ENCODE data around the gene UBXN6.
A peak's percentile ranks its signal among the peaks of the same experiment; 100 is the strongest.

Gene UBXN6

DNA sequence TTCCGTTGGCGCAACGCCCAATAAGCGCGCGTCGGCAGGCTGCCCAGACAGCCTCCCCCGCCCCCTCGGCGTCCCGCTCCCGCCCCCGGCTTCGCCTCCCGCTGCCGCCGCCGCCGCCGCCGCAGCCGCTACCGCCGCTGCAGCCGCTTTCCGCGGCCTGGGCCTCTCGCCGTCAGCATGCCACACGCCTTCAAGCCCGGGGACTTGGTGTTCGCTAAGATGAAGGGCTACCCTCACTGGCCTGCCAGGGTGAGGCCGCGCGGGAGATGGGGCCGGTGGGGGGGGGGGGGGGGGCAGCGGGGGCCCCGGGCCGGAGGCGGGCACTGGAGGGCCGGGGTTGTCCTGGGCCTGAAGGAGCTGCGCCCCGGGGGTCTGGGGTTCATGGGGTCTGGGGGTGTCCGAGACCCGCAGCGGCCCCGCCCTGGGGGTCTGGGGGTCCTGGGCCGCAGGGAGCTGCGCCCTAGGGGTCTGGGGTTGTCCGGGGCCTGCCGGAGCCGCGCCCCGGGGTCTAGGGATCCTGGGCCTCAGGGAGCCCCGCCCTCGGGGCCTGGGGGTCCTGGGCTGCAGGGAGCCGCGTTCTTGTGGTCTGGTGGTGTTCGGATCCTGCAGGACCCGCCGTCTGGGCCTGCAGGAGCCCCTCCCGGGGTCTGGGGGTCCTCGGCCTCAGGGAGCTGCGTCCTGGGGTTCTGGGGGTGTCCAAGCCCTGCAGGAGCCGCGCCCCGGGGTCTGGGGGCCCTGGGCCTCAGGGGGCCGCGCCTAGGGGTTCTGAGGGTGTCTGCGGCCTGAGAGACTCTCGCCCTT is 14.8 kb upstream of the UBXN6 start, which contains the start of gene HDGFL2:
Gene HDGFL2 (plus strand): TSS at position 124 of the 801 bp plus-strand sequence. CDS start 54 bp downstream, at position 178.
- Histone ChIP-seq H3K27me3 (replicated peaks) (no peaks in the 10 kb centered on the region), H3K36me3 (replicated peaks) (peaks cover 18% of the 10 kb centered on the region), H3K27ac (peak within 1 kb of the TSS; percentile 78), H3K4me3 (ENCODE audit: low read depth, low read length) (peak within 1 kb of the TSS; percentile 75)
- TF ChIP-seq, protein P1, sequence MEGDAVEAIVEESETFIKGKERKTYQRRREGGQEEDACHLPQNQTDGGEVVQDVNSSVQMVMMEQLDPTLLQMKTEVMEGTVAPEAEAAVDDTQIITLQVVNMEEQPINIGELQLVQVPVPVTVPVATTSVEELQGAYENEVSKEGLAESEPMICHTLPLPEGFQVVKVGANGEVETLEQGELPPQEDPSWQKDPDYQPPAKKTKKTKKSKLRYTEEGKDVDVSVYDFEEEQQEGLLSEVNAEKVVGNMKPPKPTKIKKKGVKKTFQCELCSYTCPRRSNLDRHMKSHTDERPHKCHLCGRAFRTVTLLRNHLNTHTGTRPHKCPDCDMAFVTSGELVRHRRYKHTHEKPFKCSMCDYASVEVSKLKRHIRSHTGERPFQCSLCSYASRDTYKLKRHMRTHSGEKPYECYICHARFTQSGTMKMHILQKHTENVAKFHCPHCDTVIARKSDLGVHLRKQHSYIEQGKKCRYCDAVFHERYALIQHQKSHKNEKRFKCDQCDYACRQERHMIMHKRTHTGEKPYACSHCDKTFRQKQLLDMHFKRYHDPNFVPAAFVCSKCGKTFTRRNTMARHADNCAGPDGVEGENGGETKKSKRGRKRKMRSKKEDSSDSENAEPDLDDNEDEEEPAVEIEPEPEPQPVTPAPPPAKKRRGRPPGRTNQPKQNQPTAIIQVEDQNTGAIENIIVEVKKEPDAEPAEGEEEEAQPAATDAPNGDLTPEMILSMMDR (IDR thresholded peaks at IDR 0.05; ENCODE audit: low read depth, low read length, missing control alignments): no peak
- in situ Hi-C loops (cut with HindIII; ENCODE audit: low pct_ligation_motif_present, low sequenced_read_pairs): no loop called here
- no peak for DNase-seq

DNA sequence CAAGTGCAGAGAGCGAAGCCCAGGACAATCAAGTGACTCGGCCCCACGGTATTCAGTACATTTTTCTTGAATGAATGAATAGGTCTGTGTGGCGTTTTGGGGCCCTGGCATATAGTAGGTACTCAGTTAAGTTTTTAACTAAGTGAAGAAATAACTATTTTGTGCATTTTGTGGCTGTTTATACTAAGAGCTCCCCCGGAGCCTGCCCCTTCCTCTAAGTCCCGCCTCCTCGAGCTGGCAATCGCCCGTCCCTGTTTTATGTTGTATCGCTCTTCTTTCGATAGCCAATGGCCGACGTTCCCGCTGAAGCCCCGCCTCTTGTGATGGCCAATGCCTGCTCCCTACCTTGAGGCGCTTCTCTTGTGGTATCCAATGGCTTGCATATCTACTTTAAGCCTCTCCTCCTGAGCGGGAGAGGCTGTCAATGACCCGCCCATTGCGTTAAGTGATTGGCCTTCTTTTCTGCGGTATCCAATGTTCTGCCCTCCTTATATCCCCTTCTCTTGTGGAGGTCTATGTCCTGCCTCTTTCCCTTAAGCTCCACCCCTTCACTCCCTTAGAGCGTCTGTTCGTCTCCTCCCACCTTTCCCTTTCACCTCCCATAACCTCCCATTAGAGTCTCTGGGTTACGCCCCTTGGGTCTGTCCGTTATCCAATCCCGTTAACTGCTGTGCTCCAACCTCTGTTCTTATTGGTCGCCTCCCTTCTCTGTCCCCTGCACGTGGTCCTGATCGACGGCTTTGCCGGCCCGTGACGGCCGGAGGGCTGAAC is 14.0 kb upstream of the UBXN6 start:
- in situ Hi-C loops (cut with HindIII; ENCODE audit: low pct_ligation_motif_present, low sequenced_read_pairs): no loop called here
- DNase-seq: peak; percentile 100
- Histone ChIP-seq H3K27me3 (replicated peaks) (no peaks in the 10 kb centered on the region), H3K27ac (peak overlapping the region; percentile 78), H3K4me3 (ENCODE audit: low read depth, low read length) (peak overlapping the region; percentile 64), H3K36me3 (replicated peaks) (peaks cover 10% of the 10 kb centered on the region)
- TF ChIP-seq, protein P1 (IDR thresholded peaks at IDR 0.05; ENCODE audit: low read depth, low read length, missing control alignments): no peak

DNA sequence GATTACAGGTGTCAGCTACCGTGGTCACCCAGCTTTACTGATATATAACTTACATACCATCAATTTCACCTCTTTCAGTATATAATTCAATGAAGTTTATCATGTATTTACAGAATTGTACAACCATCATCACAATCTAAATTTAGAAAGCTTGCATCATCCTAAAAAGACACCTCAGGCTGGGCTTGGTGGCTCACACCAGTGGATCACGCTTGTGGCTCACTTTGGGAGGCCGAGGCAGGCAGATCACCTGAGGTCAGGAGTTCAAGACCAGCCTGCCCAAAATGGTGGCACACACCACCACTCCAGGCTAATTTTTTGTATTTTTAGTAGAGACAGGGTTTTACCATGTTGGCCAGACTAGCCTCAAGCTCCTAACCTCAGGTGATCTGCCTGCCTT is 10.2 kb upstream of the UBXN6 start:
- Histone ChIP-seq H3K27ac (no peak overlapping the region), H3K4me3 (ENCODE audit: low read depth, low read length) (no peak overlapping the region), H3K36me3 (replicated peaks) (no peaks in the 10 kb centered on the region), H3K27me3 (replicated peaks) (no peaks in the 10 kb centered on the region)
- in situ Hi-C loops (cut with HindIII; ENCODE audit: low pct_ligation_motif_present, low sequenced_read_pairs): no loop called here
- TF ChIP-seq, protein P1 (IDR thresholded peaks at IDR 0.05; ENCODE audit: low read depth, low read length, missing control alignments): no peak
- no peak for DNase-seq

DNA sequence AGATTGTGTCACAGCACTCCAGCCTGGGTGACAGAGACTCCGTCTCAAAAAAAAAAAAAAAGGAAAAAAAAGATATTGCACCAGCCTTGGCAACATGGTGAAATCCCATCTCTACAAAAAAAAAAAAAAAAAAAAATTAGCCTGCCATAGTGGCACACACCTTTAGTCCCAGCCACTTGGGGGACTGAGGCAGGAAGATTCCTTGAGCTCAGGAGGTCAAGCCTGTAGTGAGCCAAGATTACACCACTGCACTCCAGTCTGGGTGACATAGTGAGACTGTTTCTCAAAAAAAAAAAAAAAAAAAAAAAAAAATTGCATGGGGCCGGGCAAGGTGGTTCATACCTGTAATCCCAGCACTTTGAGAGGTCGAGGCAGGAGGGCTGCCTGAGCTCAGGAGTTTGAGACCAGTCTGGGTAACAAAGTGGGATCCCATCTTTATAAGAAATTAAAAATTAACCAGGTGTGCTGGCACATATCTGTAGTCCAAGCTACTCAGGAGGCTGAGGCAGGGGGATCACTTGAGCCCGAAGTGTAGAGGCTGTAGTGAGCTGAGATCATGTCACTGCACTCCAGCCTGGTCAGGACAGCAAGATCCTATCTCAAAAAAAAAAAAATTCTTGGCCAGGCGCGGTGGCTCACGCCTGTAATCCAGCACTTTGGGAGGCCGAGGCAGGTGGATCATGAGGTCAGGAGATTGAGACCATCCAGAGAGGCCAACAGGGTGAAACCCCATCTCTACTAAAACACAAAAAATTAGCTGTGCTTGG is 7.4 kb upstream of the UBXN6 start:
- TF ChIP-seq, protein P1 (IDR thresholded peaks at IDR 0.05; ENCODE audit: low read depth, low read length, missing control alignments): no peak
- no peak overlapping the region for H3K4me3 ChIP-seq (ENCODE audit: low read depth, low read length)
- DNase-seq: no peak
- no peaks in the 10 kb centered on the region for H3K36me3 ChIP-seq (replicated peaks)
- H3K27ac ChIP-seq: no peak overlapping the region
- no peaks in the 10 kb centered on the region for H3K27me3 ChIP-seq (replicated peaks)
- in situ Hi-C loops (cut with HindIII; ENCODE audit: low pct_ligation_motif_present, low sequenced_read_pairs): no loop called here

DNA sequence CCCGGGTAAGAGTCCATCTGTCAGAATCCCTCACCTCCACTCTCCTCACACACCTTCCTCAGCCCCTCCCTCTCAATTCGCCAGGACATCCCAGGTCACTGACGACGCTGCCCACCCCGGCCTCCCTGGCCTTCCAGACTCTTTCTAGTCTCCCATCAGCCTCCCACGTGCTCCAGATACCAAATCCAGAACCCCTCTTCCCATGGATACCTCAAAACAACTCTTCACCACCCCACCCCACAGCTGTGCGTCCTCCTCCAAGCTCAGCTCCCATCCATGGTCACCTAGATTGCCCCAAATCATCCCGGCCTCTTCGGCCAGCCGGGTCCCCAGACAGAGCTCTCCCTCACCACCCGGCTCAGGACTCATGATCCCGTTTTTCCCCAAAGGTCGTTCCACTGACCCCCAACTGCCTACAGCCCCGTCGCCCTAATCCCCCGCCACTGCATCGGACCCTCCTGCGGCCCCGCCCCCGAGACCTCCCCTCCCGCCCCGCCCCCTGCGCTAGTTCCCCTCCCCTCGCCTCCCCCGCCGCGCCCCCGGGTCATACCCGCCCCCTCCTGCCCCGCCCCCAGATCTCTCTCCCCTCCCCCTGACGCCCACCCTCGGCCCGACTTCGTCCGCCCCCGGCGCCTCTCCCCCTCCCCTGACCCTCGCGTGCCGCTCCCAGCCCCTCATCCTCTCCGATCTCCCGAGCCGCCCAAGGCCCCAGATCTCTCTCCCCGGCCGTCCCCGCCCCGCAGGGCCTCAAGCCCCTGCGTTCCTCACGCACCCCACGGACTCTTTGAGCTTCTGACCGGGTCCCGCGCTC is 546 bp downstream of the UBXN6 start:
- peak; percentile 22 for DNase-seq

More for the DNA sequence above, 546 bp downstream of the UBXN6 start:
- TF ChIP-seq, protein P1 (IDR thresholded peaks at IDR 0.05; ENCODE audit: low read depth, low read length, missing control alignments): no peak
- Histone ChIP-seq H3K27ac (peak overlapping the region; percentile 89), H3K4me3 (ENCODE audit: low read depth, low read length) (peak overlapping the region; percentile 90), H3K36me3 (replicated peaks) (peaks cover 15% of the 10 kb centered on the region), H3K27me3 (replicated peaks) (no peaks in the 10 kb centered on the region)
- in situ Hi-C loops (cut with HindIII; ENCODE audit: low pct_ligation_motif_present, low sequenced_read_pairs): no loop called here
